Keratinocyte (primary cell): Measurements from ENCODE around the gene ADRA2C. TPM values are rescaled to one million over a fixed set of nuclear protein-coding genes. Genes with fewer than 3 reads are reported as not detected.

ENCODE experiments used
- DNase-seq: peaks from one replicate; pipeline ENCODE4 v3.0.0-alpha.2; 2011; ENCODE audit warnings: low read depth, missing footprints, low spot score
- FAIRE-seq: peaks from 2 replicates; lab custom pipeline; 2011; peaks lifted over from hg19 to GRCh38; lab: Jason Lieb, UNC
- H2AFZ ChIP-seq: 2 replicates; pipeline ENCODE4 v1.6.0; 2012; ENCODE audit warnings: low read length, control low read depth, inconsistent platforms; ENCODE audit not compliant: control insufficient read depth
- H3K27ac ChIP-seq: 2 replicates; pipeline ENCODE4 v1.5.1; 2011; ENCODE audit warnings: low read length; ENCODE audit not compliant: control insufficient read depth, insufficient read depth
- H3K27me3 ChIP-seq: 3 replicates; pipeline ENCODE4 v1.6.0; 2011; ENCODE audit warnings: low read length; ENCODE audit not compliant: control insufficient read depth, insufficient read depth; ENCODE audit errors: extremely low read depth
- H3K36me3 ChIP-seq, 2 experiments: 2 replicates in 1 of 2; 3 replicates in 1 of 2; pipeline ENCODE4 v1.5.1; 2011; ENCODE audit warnings: low read length in 2 of 2, mild to moderate bottlenecking in 1 of 2; ENCODE audit not compliant: control insufficient read depth in 2 of 2, insufficient read depth in 2 of 2; ENCODE audit errors: extremely low read depth in 1 of 2
- H3K4me1 ChIP-seq: 3 replicates; pipeline ENCODE4 v1.5.1; 2011; ENCODE audit warnings: low read length; ENCODE audit not compliant: control insufficient read depth, insufficient read depth; ENCODE audit errors: extremely low read depth
- H3K4me2 ChIP-seq: 3 replicates; pipeline ENCODE4 v1.6.0; 2011; ENCODE audit warnings: low read depth, low read length; ENCODE audit not compliant: control insufficient read depth, insufficient read depth; ENCODE audit errors: extremely low read depth
- H3K4me3 ChIP-seq, 3 experiments: fragments of 200-600 bp in 1 of 3; sonication (generic) in 1 of 3; 2 replicates in 2 of 3; 3 replicates in 1 of 3; pipeline ENCODE4 v1.5.1; 2011 to 2016; ENCODE audit warnings: low read length in 3 of 3, mild to moderate bottlenecking in 3 of 3, control low read depth in 2 of 3, inconsistent platforms in 1 of 3, low read depth in 1 of 3, mixed read lengths in 1 of 3, mixed run types in 1 of 3, moderate library complexity in 1 of 3; ENCODE audit not compliant: control insufficient read depth in 2 of 3, insufficient read depth in 2 of 3; ENCODE audit errors: extremely low read depth in 1 of 3
- H3K79me2 ChIP-seq: 2 replicates; pipeline ENCODE4 v1.6.0; 2012; ENCODE audit warnings: low read length; ENCODE audit not compliant: control insufficient read depth, insufficient read depth
- H3K9ac ChIP-seq: 3 replicates; pipeline ENCODE4 v1.6.0; 2011; ENCODE audit warnings: low read length; ENCODE audit not compliant: control insufficient read depth, insufficient read depth; ENCODE audit errors: extremely low read depth
- H3K9me1 ChIP-seq: 3 replicates; pipeline ENCODE4 v1.6.0; 2011; ENCODE audit warnings: low read length; ENCODE audit not compliant: control insufficient read depth, insufficient read depth; ENCODE audit errors: extremely low read depth
- H3K9me3 ChIP-seq: 2 replicates; pipeline ENCODE4 v1.5.1; 2012; ENCODE audit warnings: low read depth, low read length; ENCODE audit not compliant: control insufficient read depth
- H4K20me1 ChIP-seq: 3 replicates; pipeline ENCODE4 v1.6.0; 2011; ENCODE audit warnings: low read length; ENCODE audit not compliant: control insufficient read depth, insufficient read depth; ENCODE audit errors: extremely low read depth
- EZH2 ChIP-seq: IDR thresholded peaks from one replicate; pipeline ENCODE4 v1.6.1; 2012; ENCODE audit warnings: inconsistent platforms, mild to moderate bottlenecking, low read length, moderate library complexity
- dilution Hi-C: fragments of 300-500 bp; cut with MboI; formaldehyde crosslinking; loops from one replicate; pipeline ENCODE4 v1.7.0; 2020; ENCODE audit warnings: low sequenced_read_pairs; ENCODE audit not compliant: extremely low pct_ligation_motif_present
- polyA plus RNA-seq, 5 experiments: library from polyadenylated mRNA; depleted of rRNA in 3 of 5; stranded (reverse) in 3 of 5; stranded (forward) in 1 of 5; unstranded in 1 of 5; fragments of >200 nt; gene quantifications; 1 replicate in 1 of 5; 2 replicates in 3 of 5; 3 replicates in 1 of 5; pipeline versions ENCODE4 v1.2.1 to v1.2.3, GENCODE V29; 2011 to 2012; ENCODE audit warnings: missing spikeins in 2 of 5, low read depth in 1 of 5, low replicate concordance in 1 of 5
- TF ChIP-seq, protein P1 (sequence below), 3 experiments: IDR thresholded peaks in 1 of 3; conservative IDR thresholded peaks in 1 of 3; optimal IDR thresholded peaks in 1 of 3; 2 replicates in 2 of 3; 3 replicates in 1 of 3; pipeline versions ENCODE3 to v1.5.1; 2011; ENCODE audit warnings: low read length in 3 of 3, mild to moderate bottlenecking in 3 of 3, moderate library complexity in 2 of 3, control low read depth in 1 of 3, inconsistent platforms in 1 of 3; ENCODE audit not compliant: insufficient read depth in 2 of 3; ENCODE audit errors: extremely low read depth in 1 of 3

The ADRA2C gene
- polyA plus RNA-seq, 1 donor (not counting 4 experiments of a cell fraction or from before 2014, with no cell fraction given): 0.05 TPM

GRCh38 chr4:3810111-3810680 is 44.0 kb downstream of the ADRA2C start:
- no peak overlapping the region for H3K9ac ChIP-seq
- no peak for DNase-seq
- FAIRE-seq: no peak
- no peak overlapping the region for H3K27ac ChIP-seq
- dilution Hi-C loops: no loop called here
- H3K79me2 ChIP-seq: no peaks in the 10 kb centered on the region
- no peaks in the 10 kb centered on the region for H3K27me3 ChIP-seq
- H3K4me1 ChIP-seq: no peaks in the 10 kb centered on the region
- no peaks in the 10 kb centered on the region for H3K9me1 ChIP-seq
- no peaks in the 10 kb centered on the region for H3K9me3 ChIP-seq
- H3K36me3 ChIP-seq: no peaks in the 10 kb centered on the region
- no peak for TF ChIP-seq EZH2
- TF ChIP-seq, protein P1, sequence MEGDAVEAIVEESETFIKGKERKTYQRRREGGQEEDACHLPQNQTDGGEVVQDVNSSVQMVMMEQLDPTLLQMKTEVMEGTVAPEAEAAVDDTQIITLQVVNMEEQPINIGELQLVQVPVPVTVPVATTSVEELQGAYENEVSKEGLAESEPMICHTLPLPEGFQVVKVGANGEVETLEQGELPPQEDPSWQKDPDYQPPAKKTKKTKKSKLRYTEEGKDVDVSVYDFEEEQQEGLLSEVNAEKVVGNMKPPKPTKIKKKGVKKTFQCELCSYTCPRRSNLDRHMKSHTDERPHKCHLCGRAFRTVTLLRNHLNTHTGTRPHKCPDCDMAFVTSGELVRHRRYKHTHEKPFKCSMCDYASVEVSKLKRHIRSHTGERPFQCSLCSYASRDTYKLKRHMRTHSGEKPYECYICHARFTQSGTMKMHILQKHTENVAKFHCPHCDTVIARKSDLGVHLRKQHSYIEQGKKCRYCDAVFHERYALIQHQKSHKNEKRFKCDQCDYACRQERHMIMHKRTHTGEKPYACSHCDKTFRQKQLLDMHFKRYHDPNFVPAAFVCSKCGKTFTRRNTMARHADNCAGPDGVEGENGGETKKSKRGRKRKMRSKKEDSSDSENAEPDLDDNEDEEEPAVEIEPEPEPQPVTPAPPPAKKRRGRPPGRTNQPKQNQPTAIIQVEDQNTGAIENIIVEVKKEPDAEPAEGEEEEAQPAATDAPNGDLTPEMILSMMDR (optimal IDR thresholded peaks at IDR 0.05 in 1 of 3, IDR thresholded peaks at IDR 0.05 in 1 of 3, conservative IDR thresholded peaks at IDR 0.05 in 1 of 3; ENCODE audit: extremely low read depth in 1 of 3, insufficient read depth in 2 of 3, low read length in 3 of 3): no peak
- no peaks in the 10 kb centered on the region for H4K20me1 ChIP-seq
- no peak overlapping the region for H2AFZ ChIP-seq
- no peak overlapping the region for H3K4me3 ChIP-seq
- H3K4me2 ChIP-seq: no peak overlapping the region

GRCh38 chr4:3810796-3811485 is 44.8 kb downstream of the ADRA2C start:
- no peaks in the 10 kb centered on the region for H3K79me2 ChIP-seq
- H3K4me2 ChIP-seq: no peak overlapping the region
- no peak overlapping the region for H3K27ac ChIP-seq
- dilution Hi-C loops: no loop called here
- no peak for FAIRE-seq
- no peaks in the 10 kb centered on the region for H3K9me1 ChIP-seq
- no peaks in the 10 kb centered on the region for H3K36me3 ChIP-seq
- no peak for DNase-seq
- no peaks in the 10 kb centered on the region for H3K9me3 ChIP-seq
- H3K27me3 ChIP-seq: no peaks in the 10 kb centered on the region
- H3K4me1 ChIP-seq: no peaks in the 10 kb centered on the region
- no peak for TF ChIP-seq EZH2
- TF ChIP-seq, protein P1 (optimal IDR thresholded peaks at IDR 0.05 in 1 of 3, IDR thresholded peaks at IDR 0.05 in 1 of 3, conservative IDR thresholded peaks at IDR 0.05 in 1 of 3; ENCODE audit: extremely low read depth in 1 of 3, insufficient read depth in 2 of 3, low read length in 3 of 3): no peak
- no peak overlapping the region for H2AFZ ChIP-seq
- no peak overlapping the region for H3K4me3 ChIP-seq
- no peak overlapping the region for H3K9ac ChIP-seq
- no peaks in the 10 kb centered on the region for H4K20me1 ChIP-seq
